Bronchial epithelial cell (primary cell): Measurements from ENCODE around the gene STOX1. TPM values are rescaled to one million over a fixed set of nuclear protein-coding genes. Genes with fewer than 3 reads are reported as not detected.
"Not testable (repeated sequence)": the region's sequence is repeated elsewhere in the genome, so short reads cannot be mapped to it uniquely, and the experiment has no call there.

Source experiments
- DNase-seq: peaks from one replicate; pipeline ENCODE4 v3.0.0-alpha.2; 2010; ENCODE audit warnings: low read depth
- FAIRE-seq: peaks from 2 replicates; lab custom pipeline; 2011; peaks lifted over from hg19 to GRCh38; lab: Jason Lieb, UNC
- H3K27me3 ChIP-seq: 2 replicates; pipeline ENCODE4 v1.5.1; 2011; ENCODE audit warnings: low read length; ENCODE audit not compliant: control insufficient read depth, insufficient read depth
- H3K36me3 ChIP-seq: 2 replicates; pipeline ENCODE4 v1.5.1; 2011; ENCODE audit warnings: low read length; ENCODE audit not compliant: control insufficient read depth, insufficient read depth
- H3K4me3 ChIP-seq: 2 replicates; pipeline ENCODE4 v1.5.1; 2011; ENCODE audit warnings: mild to moderate bottlenecking, low read depth, low read length, control low read depth
- CTCF ChIP-seq: IDR thresholded peaks from 2 replicates; pipeline ENCODE4 v1.5.1; 2011; ENCODE audit warnings: mild to moderate bottlenecking, moderate library complexity, low read length, control low read depth, inconsistent platforms; ENCODE audit not compliant: insufficient read depth, severe bottlenecking
- total RNA-seq: library from RNA; depleted of rRNA; stranded (reverse); fragments of >200 nt; gene quantifications from 2 replicates; pipeline ENCODE4 v1.2.1, GENCODE V29; 2014

Gene STOX1
- total RNA-seq, 1 donor from 2014 or later, result under 0.01 TPM

DNA sequence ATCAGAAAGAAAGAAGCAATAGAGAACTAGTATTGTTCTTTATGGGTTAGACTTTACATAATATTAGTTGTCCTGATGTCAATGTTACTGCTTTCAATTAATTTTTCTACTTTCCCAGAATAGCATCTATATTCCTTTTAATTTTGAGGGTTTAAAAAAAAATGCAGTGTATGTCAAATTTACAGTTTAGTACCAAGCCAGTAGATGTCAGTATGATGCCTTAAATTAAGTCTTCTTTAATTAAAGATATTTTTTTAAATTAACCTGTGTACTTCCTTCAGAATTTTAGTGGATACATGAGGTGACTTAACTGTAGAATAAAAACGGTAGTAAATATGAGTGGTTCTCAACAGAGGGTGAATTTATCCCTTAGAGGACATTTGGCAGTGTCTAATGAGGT, 35.2 kb upstream of the STOX1 start:
- TF ChIP-seq CTCF, result no peak
- FAIRE-seq, result no peak
- peaks cover 4% of the 10 kb centered on the region for H3K36me3 ChIP-seq

GRCh38 chr10:68795886-68796532, 31.3 kb upstream of the STOX1 start:
- H3K36me3 ChIP-seq, result peaks cover 2% of the 10 kb centered on the region
- DNase-seq (peak; percentile 13), FAIRE-seq (no peak)

More for the DNA sequence above, 35.2 kb upstream of the STOX1 start:
- no peak overlapping the region for H3K4me3 ChIP-seq
- no peaks in the 10 kb centered on the region for H3K27me3 ChIP-seq
- DNase-seq, result peak; percentile 12

GRCh38 chr10:68796605-68797004, 30.7 kb upstream of the STOX1 start:
- Histone ChIP-seq H3K27me3 (no peaks in the 10 kb centered on the region), H3K36me3 (peaks cover 2% of the 10 kb centered on the region), H3K4me3 (no peak overlapping the region)
- FAIRE-seq (no peak), DNase-seq (peak; percentile 93)
- no peak for TF ChIP-seq CTCF

More at GRCh38 chr10:68795886-68796532, 31.3 kb upstream of the STOX1 start:
- no peak overlapping the region for H3K4me3 ChIP-seq
- H3K27me3 ChIP-seq, result no peaks in the 10 kb centered on the region
- no peak for TF ChIP-seq CTCF

DNA sequence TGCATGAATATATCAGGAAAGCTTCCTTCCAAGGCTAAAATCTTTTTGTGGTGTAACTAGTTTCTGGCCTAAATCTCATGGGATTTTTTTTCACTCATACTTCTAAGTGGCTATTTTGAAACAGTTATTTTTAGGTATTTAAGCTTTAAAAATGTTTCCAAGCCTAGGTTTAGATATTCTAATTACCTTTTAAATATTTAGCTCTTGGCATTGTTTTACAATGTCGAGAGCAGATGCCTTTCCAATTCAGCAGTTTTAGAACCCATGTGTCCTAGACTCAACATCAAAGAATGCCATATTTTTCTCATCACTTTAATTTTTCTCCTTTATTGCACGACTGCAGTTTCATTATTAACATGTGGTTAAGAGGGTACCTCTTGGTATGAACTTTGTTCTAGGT, 27.1 kb upstream of the STOX1 start:
- DNase-seq (no peak), FAIRE-seq (no peak)
- Histone ChIP-seq H3K4me3 (no peak overlapping the region), H3K36me3 (peaks cover 2% of the 10 kb centered on the region), H3K27me3 (no peaks in the 10 kb centered on the region)
- TF ChIP-seq CTCF, result no peak

- DNase-seq (no peak), FAIRE-seq (no peak)
- Histone ChIP-seq H3K27me3 (no peaks in the 10 kb centered on the region), H3K36me3 (no peaks in the 10 kb centered on the region), H3K4me3 (no peak overlapping the region)
- no peak for TF ChIP-seq CTCF
These were observed 22.6 kb upstream of the STOX1 start for GRCh38 chr10:68804692-68805091.

GRCh38 chr10:68810830-68811229, 16.5 kb upstream of the STOX1 start:
- DNase-seq, FAIRE-seq: not testable (repeated sequence)

More at GRCh38 chr10:68810830-68811229, 16.5 kb upstream of the STOX1 start:
- H3K4me3 ChIP-seq, H3K27me3 ChIP-seq, H3K36me3 ChIP-seq: not testable (repeated sequence)
